ENCODE data around the gene CXorf38.

CXorf38 gene, protein sequence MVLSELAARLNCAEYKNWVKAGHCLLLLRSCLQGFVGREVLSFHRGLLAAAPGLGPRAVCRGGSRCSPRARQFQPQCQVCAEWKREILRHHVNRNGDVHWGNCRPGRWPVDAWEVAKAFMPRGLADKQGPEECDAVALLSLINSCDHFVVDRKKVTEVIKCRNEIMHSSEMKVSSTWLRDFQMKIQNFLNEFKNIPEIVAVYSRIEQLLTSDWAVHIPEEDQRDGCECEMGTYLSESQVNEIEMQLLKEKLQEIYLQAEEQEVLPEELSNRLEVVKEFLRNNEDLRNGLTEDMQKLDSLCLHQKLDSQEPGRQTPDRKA

DNA sequence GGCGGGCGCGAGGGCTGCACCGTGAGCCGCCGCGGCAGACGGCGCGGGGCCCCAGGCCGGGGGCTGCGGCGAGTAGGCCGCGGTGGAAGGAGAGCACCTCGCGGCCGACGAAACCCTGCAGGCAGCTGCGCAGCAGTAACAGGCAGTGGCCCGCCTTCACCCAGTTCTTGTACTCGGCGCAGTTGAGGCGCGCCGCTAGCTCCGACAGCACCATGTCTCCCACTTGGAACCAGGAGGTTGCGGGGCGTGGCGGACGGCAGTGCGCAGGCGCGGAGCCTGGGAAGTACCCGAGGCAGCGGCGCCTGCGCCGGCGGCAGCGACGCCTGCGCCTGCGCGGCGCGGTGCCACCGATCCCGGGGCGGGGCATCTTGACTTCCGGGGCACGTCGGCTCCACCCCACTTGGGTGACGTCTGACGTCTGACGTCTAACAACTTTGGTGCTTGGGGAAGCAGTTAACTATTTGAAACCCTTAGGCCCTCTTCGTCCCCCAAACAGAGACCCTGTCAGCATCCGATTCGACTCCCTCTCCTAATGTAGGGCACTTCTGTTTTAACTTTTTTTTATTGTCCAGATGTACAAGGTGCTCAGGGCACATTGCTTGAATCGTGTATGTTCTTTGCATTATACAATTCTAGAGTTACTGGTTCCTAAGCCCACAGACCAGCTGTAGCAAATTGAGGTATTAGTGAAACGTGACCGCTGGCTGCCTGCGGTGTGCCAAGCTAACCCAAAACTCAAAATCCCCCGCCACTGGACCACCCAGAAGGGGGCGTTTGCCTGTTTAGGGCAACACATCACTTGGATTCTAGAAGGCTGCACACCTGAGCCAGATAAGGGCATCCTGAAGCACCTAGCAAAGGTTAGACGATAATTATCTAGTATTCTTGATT lies at the start of gene CXorf38:
CXorf38 (minus strand) TSS at position 255 of the 891 bp plus-strand sequence; CDS start at position 214, 41 bp downstream.
- DNase-seq (ENCODE audit: low read depth in 2 of 2), result peak; percentile 84 to 94

DNA sequence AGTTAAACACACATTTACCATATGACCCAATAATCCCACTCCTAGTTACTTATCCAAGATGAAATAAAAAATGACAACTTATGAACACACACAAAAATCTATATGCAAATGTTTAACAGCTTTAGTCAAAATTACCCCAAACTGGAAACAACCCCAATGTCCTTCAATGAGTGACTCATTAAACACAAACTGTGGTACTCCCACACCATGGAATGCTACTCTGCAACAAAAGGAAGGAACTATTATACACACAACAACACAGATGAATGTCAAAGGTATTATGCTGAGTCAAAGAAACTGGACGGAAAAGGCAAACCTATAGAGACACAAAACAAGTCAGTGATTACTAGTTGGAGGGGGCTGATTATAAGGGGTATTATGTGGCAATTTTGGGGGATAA lies 47.4 kb upstream of the CXorf38 start:
- no peak for DNase-seq (ENCODE audit: low read depth in 2 of 2)

DNA sequence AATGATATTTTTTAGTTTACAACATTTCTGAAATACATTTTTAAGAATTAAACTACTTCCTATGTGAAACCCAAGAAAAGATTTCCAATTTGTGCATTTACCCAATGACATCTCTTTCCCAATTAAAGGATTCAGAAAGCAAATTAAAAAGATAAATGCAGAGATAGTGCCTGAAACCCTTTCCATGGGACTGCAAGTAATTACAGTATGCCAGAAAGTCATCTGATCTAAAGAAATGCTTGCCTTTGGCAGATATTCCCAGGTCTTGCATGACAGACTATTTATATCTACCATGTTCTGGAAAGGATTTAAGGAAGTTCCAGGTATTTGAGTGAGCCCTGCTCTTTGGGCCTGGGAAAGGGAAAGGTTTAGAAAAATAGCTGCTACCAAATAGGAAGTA lies 41.6 kb upstream of the CXorf38 start:
- no peak for DNase-seq (ENCODE audit: low read depth in 2 of 2)

DNA sequence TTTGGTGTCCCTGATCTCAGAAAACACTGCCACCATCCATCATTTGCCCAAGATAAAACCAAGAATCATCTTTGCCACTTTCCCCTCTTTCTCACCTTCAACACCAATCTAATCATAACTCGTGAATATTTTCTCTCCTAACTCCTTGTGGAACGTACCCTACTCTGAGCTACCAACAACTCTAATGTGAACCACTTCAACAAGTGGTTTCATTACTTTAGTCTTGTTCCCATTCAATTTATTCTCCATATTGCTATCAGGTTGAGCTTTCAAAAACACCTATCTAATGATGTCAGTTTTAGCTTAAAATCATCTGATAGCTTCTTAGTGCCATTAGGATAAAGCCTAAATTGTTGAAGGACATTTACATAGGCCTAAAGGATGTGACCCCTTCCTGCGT lies 39.8 kb upstream of the CXorf38 start:
- DNase-seq (ENCODE audit: low read depth in 2 of 2), result no peak

DNA sequence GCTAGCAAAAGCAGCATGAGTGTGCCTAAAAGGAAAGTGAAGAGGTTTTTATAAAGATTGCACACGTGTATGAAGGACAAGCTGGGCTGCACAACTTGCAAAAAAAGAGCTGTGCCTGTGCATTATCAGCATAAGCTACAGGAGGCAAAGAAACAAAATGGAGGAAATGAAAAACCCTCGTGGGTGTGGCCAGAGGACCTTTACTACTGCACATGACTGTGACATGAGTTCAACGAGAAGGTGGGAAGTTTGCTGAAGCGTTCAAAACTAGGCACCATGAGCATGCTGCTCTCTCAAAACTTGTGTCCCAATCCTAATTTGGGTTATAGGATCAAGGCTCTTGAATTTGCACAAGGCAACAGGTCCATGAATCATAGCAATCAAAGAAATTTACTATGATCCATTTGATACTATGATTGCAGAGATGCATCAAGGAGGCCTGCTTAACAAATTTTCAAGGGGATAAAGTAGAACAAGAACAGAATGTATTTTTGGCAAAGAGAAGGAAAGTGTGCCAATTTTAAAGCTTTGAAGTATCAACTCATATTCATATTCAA lies 38.1 kb upstream of the CXorf38 start:
- DNase-seq (ENCODE audit: low read depth in 2 of 2), result no peak

DNA sequence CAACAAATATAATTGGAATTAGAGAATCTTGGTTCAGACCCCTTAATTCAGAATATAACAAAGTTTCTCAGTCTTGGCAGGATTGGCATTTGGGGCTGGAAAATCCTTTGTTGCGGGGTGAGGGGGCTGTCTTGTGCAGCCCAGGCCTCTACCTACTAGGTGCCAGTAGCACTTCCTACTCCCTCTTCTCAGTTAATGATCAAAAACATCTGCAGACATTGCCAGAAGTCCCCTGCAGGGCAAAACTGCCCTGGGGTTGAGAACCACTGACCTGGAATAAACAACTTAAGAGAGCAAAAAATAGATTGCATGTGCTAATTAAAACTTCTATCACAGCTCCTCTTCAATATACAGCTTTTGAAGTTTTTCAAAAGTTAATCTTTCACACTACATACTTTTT lies 36.7 kb upstream of the CXorf38 start:
- DNase-seq (ENCODE audit: low read depth in 2 of 2), result no peak

DNA sequence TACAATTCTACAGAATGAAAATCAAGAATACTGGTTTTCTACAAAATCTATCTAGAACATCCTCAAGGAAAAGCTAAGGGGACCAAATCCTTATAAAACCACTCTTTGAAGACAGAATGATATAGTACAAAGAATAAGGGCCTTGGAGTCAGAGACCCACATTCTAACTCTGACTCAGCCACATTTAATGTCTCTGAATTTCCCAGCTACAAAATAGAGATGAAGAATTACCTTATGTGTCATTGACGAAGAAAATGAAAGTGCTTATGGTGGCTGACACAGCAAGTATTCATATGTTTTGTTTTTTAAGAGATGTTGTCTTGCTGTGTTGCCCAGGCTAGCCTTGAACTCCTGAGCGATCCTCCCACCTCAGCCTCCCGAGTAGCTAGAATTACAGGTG lies 35.9 kb upstream of the CXorf38 start:
- no peak for DNase-seq (ENCODE audit: low read depth in 2 of 2)

DNA sequence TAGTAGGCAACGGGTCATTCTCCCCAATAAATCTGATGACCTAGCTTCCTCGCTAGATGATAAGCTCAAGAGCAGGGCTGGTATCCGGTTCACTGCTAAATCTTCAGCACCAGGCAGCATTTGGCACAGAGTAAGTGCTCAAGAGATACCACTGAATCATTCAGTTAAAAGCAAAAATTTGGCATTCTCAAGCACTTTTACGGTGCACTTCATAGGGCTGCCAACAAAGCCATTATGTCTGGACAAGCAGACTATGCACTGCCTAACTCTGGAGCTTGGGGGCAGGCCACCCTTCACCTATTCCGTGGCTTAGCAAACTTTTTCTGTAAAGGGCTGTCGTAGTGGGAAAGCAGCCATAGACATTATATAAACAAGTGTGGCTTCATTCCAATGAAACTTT lies 23.8 kb upstream of the CXorf38 start:
- DNase-seq (ENCODE audit: low read depth in 2 of 2), result no peak

DNA sequence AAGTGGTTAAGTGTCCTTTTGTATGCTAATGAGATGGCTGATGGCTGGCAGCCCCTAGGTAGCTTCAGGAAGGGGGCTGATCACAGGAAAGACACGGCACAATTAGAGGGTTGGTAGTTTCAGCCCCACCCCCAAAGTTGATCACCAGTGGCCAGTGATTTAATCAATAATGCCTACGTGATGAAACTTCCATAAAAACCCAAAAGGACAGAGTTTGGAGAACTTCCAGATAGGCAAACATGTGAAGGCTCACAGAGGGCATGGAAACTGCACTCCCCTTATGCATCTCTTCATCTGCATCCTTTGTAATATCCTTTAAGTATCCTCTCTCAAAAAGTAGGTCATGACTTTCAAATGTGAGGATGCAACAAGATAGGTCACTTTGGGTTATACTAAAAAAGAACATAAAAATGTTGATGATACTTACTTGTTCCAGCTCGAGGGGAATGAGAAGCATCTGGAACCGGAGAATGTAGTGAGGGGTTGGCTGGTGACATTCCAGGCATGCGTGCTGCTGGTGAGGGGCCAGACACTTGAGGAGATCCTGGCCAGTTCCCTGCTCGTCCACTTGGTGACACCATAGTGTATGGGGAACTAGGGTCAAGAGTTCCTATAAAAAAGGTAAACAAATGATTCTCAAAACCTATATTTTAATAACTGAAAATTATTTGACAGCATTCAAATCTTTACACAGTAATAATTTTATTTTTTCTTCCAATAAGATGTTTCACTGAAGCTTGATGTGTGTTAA lies 16.7 kb upstream of the CXorf38 start:
- no peak for DNase-seq (ENCODE audit: low read depth in 2 of 2)

DNA sequence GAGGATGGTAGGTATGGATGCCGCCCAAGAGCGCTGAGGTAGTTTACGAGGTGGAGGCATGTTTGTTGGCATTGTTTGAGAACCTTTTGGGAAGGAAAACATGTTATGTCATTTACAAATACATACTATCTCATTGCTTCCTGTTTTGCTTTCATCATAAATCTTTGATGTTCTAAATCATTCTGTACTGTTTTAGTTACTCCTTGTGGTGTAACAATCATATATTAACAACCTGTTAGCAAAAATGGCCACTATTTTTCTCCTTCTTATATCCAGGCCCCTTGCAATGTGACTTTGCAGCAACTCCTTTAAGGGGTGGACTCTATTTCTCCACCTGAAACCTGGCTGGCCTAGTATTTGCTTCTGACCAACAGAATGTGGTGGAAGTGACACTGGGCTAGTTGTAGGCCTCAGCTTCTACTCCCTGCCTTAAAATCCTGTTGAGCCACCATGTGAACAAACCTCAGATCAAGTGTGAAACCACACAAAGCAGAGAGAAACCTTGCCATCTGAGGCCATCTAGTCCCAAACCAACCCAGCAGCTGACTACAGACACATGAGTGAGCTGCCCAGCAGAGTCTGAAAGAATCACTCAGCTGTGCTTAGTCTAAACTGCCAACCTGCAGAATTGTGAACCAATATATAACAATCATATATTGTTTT lies 15.8 kb upstream of the CXorf38 start:
- no peak for DNase-seq (ENCODE audit: low read depth in 2 of 2)

DNA sequence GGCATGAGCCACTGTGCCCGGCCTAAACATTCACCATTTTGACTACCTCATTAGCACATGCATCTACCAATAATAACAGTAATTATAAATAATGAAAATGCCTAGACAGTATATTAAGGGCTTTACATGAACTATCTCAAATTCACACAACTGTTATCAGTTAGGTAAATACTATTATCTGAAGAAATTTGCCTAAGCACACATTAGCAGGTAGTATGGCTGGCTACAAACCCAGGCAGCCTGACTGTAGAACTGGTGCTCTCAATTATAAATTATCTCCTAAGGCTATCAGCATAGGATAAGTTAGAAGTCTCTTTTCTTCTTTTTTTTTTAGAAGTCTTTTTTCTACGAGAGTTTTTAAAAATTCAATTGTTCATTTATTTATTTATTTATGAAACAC lies 14.1 kb upstream of the CXorf38 start:
- no peak for DNase-seq (ENCODE audit: low read depth in 2 of 2)

DNA sequence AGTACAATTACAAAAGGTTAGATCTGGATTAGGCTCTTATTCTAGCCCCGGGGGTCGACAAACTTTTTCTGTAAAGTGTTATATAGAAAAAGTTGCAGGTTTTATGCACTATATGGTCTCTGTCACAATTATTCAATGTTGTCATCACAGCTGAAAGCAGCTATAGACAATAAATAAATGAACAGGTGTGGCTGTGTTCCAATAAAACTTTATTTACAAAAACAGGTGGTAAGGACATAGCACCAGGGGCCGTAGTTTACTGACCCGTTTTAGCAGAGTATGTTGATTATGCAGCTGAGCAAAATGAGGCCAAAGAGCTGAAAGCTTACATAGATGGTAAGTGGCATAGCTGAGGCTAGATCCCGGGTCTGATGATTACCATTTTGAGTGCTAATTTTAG lies 13.0 kb upstream of the CXorf38 start:
- DNase-seq (ENCODE audit: low read depth in 2 of 2), result no peak

DNA sequence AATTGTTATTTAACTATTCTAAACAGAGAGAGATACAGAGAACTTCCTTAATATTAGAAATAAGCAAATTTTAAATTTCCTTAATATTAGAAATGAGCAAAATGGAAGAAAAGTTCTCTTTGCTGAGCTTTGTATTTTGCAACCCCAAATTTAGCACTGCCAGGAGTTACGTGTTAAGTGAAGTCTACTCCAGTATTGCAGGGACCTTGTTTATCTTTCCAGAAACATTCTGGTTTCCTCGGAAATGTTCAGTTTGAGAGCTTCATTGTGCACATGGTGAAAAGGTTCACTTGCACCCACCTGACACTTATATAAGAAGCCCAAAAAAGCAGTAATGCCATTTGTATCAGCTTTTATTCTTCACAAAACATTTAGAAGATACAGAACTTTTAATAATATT lies 6.2 kb upstream of the CXorf38 start:
- DNase-seq (ENCODE audit: low read depth in 2 of 2), result no peak

DNA sequence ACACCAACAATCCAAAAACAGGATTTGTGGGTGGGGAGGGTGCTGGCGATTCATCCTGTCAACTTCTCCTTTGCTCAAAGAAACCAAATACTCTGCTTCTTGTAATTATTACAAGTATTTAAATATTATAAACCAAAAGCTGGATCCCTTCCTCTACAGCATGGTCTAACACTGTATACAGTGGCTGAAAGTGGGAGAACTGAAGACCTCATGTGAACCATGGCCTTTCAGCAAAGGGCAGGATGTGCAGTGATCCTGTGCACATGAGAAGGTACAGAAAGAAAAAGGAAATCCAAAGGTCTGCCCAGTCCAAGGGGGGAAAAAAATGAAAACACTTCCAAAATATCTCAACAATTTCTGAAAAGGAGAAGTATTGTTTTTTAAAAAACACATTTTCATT lies 5.3 kb upstream of the CXorf38 start:
- no peak for DNase-seq (ENCODE audit: low read depth in 2 of 2)

DNA sequence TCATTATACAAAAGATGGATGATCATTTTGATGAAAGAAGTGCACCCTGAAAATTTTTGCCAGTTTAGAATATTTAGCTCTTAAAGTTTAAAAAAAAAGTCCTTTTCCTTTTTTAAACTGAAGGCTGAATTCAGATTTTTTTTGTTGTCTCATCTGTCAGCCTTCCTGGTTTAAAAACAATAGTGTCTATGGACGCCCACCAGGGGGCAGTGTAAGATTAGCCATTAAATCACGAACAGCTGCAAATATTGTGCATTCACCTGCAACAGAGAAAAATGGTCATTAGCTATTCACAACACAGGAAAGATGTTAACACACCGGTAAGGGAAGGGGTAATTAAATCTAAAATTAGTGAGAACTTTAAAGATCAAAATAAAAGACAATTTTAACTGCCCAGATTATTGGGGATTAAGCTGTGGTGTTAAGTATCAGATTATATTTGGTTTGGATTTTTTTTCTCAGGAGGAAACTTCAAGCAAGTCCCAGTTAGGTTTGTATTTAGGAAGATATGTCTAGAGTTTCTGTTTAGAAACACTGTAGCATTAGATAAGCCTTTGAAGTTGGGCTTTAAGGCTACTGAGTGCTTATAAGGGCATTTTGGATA lies 4.4 kb upstream of the CXorf38 start:
- DNase-seq (ENCODE audit: low read depth in 2 of 2), result peak; percentile 49 to 50

DNA sequence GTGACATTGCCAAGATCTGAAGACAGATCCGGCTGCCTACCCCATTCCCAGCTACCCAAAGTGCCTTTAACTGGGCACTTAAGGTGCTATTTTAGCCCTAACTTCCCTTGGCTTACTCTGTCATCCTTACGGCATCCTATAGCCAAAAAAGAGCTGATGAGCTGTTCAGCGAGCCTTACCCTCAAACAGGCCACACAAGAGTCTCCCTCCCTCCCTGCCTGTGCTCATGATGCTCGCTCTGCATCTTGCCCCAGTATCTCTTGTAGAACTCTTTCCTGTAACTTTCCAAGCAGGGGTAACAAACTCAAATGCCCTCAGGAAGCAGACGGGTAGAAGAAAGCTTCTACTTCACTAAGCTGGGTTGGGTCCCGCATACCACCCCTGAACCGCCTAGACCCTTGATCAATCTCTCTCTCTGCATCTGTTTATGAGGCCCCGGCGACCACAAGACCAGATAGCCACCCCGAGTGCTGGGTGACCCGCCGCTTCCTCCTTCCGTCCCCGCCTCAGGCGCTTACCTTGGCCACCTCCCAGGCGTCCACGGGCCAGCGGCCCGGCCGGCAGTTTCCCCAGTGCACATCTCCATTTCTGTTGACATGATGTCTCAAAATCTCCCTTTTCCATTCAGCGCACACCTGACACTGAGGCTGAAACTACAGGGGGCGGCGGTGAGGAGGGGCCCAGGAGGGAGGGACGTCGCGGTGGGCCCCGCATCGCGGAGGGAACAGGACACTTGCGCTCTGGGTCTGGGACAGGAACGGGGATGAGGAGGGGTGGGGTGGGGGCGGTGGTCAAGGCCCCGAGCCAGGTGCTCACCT lies 663 bp downstream of the CXorf38 start:
- DNase-seq (ENCODE audit: low read depth in 2 of 2), result peak in 1 of 2 donors; percentile 8

DNA sequence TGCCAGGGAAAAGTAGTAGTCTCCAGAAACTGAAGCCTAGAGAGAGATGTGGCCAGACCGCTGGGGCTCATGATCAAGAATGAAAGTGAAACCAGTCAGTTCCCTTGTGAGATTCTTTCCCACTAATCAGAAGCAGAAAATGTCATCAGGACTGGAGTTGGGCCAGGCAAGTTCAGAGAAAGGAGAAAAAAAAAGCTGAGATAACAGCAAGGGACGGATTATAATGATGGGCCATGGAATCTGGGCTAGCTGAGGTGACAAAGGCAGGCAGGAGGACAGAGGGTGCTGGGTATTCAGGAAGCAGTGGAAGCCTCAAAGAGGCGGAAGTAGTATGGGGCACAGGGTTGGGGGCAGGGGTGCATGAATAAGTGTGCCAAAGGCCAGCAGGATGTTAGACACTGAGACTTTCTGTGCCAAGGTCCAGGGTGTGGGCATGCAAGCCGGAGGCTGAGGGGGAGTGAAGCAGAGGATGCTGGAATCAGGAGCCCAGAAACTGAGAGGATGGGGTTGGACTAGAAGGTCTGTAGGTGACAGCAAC lies 2.5 kb downstream of the CXorf38 start:
- peak in 1 of 2 donors; percentile 15 for DNase-seq (ENCODE audit: low read depth in 2 of 2)

DNA sequence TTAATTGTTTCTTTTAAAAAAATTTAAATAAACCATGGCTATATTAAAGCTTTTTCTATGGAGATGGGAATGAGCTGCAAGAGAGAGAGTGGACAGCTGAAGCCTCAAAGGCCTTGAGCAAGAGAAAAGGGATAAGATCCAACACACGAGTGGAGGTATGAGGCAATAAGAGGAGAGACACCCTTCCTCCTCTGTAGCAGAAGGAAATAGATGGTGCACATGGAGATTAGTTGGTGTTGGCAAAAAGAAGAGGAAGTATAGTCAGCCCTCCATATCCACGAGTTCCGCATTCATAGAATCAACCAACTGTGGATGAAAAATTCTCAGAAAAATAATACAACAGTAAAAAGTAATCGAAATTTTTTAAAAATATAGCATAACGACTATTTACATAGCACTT lies 3.2 kb downstream of the CXorf38 start:
- DNase-seq (ENCODE audit: low read depth in 2 of 2), result no peak

DNA sequence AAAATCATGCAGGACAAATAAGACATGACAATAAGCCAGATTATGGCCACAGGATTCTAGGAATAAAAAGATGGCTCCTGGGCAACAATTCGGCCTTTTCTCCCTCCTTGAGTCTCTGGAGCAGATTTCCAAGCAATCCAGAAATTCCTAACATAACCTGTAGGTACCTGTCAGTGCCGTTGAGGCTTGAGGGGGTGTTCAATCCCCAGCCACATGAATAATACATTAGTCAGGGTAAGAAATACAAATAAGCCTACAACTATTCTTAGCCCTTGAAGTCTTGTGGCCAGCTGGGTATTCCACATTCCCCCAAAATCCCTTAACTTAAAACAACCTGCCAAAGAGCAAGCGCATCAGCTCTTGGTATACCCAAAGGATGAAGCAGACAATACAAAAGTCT lies 9.7 kb downstream of the CXorf38 start:
- no peak for DNase-seq (ENCODE audit: low read depth in 2 of 2)

DNA sequence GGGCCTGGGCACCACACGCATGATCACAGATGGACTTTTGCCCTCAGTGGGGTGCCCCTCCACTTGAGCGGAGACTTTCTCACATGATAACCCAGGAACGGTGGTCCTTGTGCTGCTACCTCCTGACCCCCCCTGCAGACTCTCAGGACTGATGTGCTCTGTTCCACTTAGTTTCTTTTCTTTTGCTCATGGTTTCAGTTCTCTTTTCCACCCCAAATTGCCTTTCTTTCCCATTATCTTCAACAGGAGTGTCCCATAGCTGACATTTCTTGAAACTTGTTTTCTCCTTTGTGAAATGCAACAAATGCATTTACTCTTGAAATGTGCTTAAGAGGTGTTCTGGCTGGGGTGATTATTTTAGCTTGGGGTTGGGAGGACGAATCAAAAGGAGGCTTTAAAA lies 15.2 kb downstream of the CXorf38 start:
- no peak for DNase-seq (ENCODE audit: low read depth in 2 of 2)
